ENCODE results near the gene MB.

The MB gene

GRCh38 chr22:35581023-35581413, 36.1 kb downstream of the MB start:
- no peak for TF ChIP-seq CTCF (IDR thresholded peaks at IDR 0.05; ENCODE audit: extremely low read depth, missing control alignments)
- DNase-seq (ENCODE audit: low spot score) = no peak

GRCh38 chr22:35580351-35581022, 36.6 kb downstream of the MB start:
- no peak for DNase-seq (ENCODE audit: low spot score)

GRCh38 chr22:35578836-35579575, 38.1 kb downstream of the MB start:
- DNase-seq (ENCODE audit: low spot score) = no peak
- no peak for TF ChIP-seq CTCF (IDR thresholded peaks at IDR 0.05; ENCODE audit: extremely low read depth, missing control alignments)

More at GRCh38 chr22:35580351-35581022, 36.6 kb downstream of the MB start:
- TF ChIP-seq CTCF (IDR thresholded peaks at IDR 0.05; ENCODE audit: extremely low read depth, missing control alignments) = no peak

- no peak for TF ChIP-seq CTCF (IDR thresholded peaks at IDR 0.05; ENCODE audit: extremely low read depth, missing control alignments)
- DNase-seq (ENCODE audit: low spot score) = no peak
Measured at GRCh38 chr22:35577799-35578659, 39.1 kb downstream of the MB start.

- TF ChIP-seq CTCF (IDR thresholded peaks at IDR 0.05; ENCODE audit: extremely low read depth, missing control alignments) = no peak
- DNase-seq (ENCODE audit: low spot score) = no peak
Measured at GRCh38 chr22:35576671-35577070, 40.5 kb downstream of the MB start.

GRCh38 chr22:35575116-35575748, 41.9 kb downstream of the MB start:
- no peak for TF ChIP-seq CTCF (IDR thresholded peaks at IDR 0.05; ENCODE audit: extremely low read depth, missing control alignments)
- DNase-seq (ENCODE audit: low spot score) = no peak
